Mucosa of rectum (tissue), 2 donors: ENCODE data around the gene WDR90.
A peak's percentile ranks its signal among the peaks of the same experiment; 100 is the strongest.

ENCODE experiments used
- H3K27ac ChIP-seq, 2 donors: one replicate each; pipeline ENCODE4 v1.7.0; 2013; ENCODE audit warnings: inconsistent platforms in 2 of 2, low read depth in 2 of 2, low read length in 2 of 2
- H3K27me3 ChIP-seq, 2 donors: one replicate each; pipeline ENCODE4 v1.7.0; 2013; ENCODE audit warnings: low read length in 2 of 2; ENCODE audit not compliant: control insufficient read depth in 2 of 2, insufficient read depth in 2 of 2
- H3K36me3 ChIP-seq, 2 donors: one replicate each; pipeline ENCODE4 v1.7.0; 2013; ENCODE audit warnings: low read length in 2 of 2; ENCODE audit not compliant: control insufficient read depth in 2 of 2, insufficient read depth in 2 of 2
- H3K4me1 ChIP-seq, 2 donors: one replicate each; pipeline ENCODE4 v1.7.0; 2013; ENCODE audit warnings: low read length in 2 of 2, mild to moderate bottlenecking in 1 of 2; ENCODE audit not compliant: control insufficient read depth in 2 of 2, insufficient read depth in 2 of 2
- H3K4me3 ChIP-seq, 2 donors: one replicate each; pipeline ENCODE4 v1.7.0; 2013; ENCODE audit warnings: low read length in 2 of 2
- H3K9ac ChIP-seq, 2 donors: one replicate each; pipeline ENCODE4 v1.7.0; 2013; ENCODE audit warnings: low read length in 2 of 2, low read depth in 1 of 2, mild to moderate bottlenecking in 1 of 2
- H3K9me3 ChIP-seq, 2 donors: one replicate each; pipeline ENCODE4 v1.7.0; 2013; ENCODE audit warnings: low read length in 2 of 2; ENCODE audit not compliant: control insufficient read depth in 2 of 2
- donor health status: healthy.
- donor health status: Normal muscosa, but diverticular disease.

WDR90 gene

GRCh38 chr16:714558-715476 is 65.7 kb downstream of the WDR90 start, which contains the start of gene METRN:
TSS of gene METRN (plus strand) at chr16:715118. CDS start at chr16:715290, 172 bp downstream.
- Histone ChIP-seq H3K27me3 (peaks cover 13 to 28% of the 10 kb centered on the region in 2 donors), H3K9me3 (no peaks in the 10 kb centered on the region), H3K9ac (peak within 1 kb of the TSS in 1 of 2 donors; percentile 43), H3K27ac (no peak within 1 kb of the TSS), H3K4me1 (peaks cover 28 to 31% of the 10 kb centered on the region in 2 donors), H3K36me3 (no peaks in the 10 kb centered on the region), H3K4me3 (peak within 1 kb of the TSS; percentile 48 to 61)

- no peak overlapping the region for H3K27ac ChIP-seq
- peak overlapping the region; percentile 48 to 61 for H3K4me3 ChIP-seq
- peak overlapping the region in 1 of 2 donors; percentile 43 for H3K9ac ChIP-seq
- H3K36me3 ChIP-seq: no peaks in the 10 kb centered on the region
- no peaks in the 10 kb centered on the region for H3K9me3 ChIP-seq
- peaks cover 13 to 21% of the 10 kb centered on the region in 2 donors for H3K27me3 ChIP-seq
- peaks cover 36 to 39% of the 10 kb centered on the region in 2 donors for H3K4me1 ChIP-seq
Measured at GRCh38 chr16:715477-716199, 66.5 kb downstream of the WDR90 start.

GRCh38 chr16:716200-716568 is 67.0 kb downstream of the WDR90 start:
- Histone ChIP-seq H3K9ac (peak overlapping the region in 1 of 2 donors; percentile 20), H3K4me1 (peaks cover 38 to 41% of the 10 kb centered on the region in 2 donors), H3K36me3 (no peaks in the 10 kb centered on the region), H3K4me3 (peak overlapping the region in 1 of 2 donors; percentile 37), H3K27ac (no peak overlapping the region), H3K27me3 (peaks cover 11 to 15% of the 10 kb centered on the region in 2 donors), H3K9me3 (no peaks in the 10 kb centered on the region)

GRCh38 chr16:716768-717325 is 67.7 kb downstream of the WDR90 start:
- H3K9ac ChIP-seq: no peak overlapping the region
- H3K27me3 ChIP-seq: peaks cover 10 to 12% of the 10 kb centered on the region in 2 donors
- H3K27ac ChIP-seq: no peak overlapping the region
- no peak overlapping the region for H3K4me3 ChIP-seq
- H3K9me3 ChIP-seq: no peaks in the 10 kb centered on the region
- H3K36me3 ChIP-seq: no peaks in the 10 kb centered on the region
- peaks cover 43 to 47% of the 10 kb centered on the region in 2 donors for H3K4me1 ChIP-seq
